ENCODE data around the gene ZNF280B.
"Not testable (repeated sequence)": the region's sequence is repeated elsewhere in the genome, so short reads cannot be mapped to it uniquely, and the experiment has no call there.

The ZNF280B gene

DNA sequence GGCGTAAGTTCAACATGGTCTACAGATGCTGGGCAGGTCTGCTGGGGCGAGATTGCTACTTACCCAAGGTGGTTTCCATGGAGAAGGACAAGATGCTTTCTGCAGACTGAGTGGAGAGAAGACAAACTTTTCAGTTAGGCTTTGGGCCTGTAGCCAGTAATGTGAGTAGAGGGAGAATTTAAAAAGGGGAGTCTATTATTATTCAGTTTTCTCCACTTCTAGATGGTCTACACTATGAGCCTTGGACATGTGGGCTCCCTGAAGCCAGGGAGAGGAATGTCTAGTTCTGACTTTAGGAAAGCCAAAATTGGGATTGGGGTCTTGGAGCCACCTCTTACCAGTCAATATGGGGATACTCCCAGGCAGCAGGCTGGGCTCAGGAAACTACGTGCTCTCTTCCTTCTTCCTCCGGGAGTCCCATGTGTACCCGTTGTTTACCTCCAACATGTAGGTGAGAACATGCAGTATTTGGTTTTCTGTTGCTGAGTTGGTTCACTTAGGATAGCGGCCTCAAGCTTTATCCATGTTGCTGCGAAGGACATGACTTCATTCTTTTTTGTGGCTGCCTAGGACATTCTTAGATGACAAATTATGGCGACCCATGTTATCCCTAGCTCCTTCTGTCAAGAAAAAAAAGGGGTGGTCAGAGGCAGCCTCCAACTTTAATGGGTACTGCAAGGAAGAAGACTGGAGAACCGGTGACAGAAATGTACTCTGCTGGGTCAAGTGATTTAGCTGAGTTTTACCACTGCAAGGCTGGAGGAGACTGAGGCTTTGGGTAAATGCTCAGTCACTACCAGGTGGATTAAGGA lies 26.3 kb upstream of the ZNF280B start:
- H3K4me3 ChIP-seq (ENCODE audit: low read depth, low read length) = no peak overlapping the region
- no peak overlapping the region for H2AFZ ChIP-seq (ENCODE audit: low read length, unreplicated experiment)
- H3K4me1 ChIP-seq (ENCODE audit: control insufficient read depth, insufficient read depth, low read length, unreplicated experiment) = no peaks in the 10 kb centered on the region
- H3K27ac ChIP-seq (ENCODE audit: low read depth, low read length) = no peak overlapping the region
- no peaks in the 10 kb centered on the region for H3K79me2 ChIP-seq (ENCODE audit: control insufficient read depth, insufficient read depth, low read length, unreplicated experiment)
- no peaks in the 10 kb centered on the region; the same call in 1 of the 2 replicates for H3K27me3 ChIP-seq (ENCODE audit: insufficient read depth, low read length)
- no peaks in the 10 kb centered on the region for H3K36me3 ChIP-seq (ENCODE audit: insufficient read depth, low read length)

DNA sequence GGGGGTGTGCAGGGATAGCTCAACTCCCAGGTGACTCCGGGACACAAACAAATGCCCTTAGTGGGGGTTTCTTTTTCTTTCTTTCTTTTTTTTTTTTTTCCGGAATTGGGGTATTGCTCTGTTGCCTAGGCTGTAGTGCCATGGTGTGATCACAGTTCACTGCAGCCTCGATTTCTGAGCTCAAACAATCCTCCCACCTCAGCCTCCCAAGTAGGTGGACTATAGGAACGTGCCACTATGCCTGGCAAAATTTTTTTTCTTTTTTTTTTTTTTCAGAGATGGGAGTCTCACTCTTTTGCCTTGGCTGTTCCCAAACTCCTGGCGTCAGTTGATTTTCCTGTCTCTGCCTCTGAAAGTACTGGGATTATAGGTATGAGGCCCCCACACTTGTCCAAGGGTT lies 25.3 kb upstream of the ZNF280B start:
- no peak overlapping the region for H3K4me3 ChIP-seq (ENCODE audit: low read depth, low read length)
- H3K27ac ChIP-seq (ENCODE audit: low read depth, low read length) = no peak overlapping the region
- no peaks in the 10 kb centered on the region for H3K4me1 ChIP-seq (ENCODE audit: control insufficient read depth, insufficient read depth, low read length, unreplicated experiment)
- no peak overlapping the region for H2AFZ ChIP-seq (ENCODE audit: low read length, unreplicated experiment)
- no peaks in the 10 kb centered on the region for H3K36me3 ChIP-seq (ENCODE audit: insufficient read depth, low read length)
- no peaks in the 10 kb centered on the region for H3K79me2 ChIP-seq (ENCODE audit: control insufficient read depth, insufficient read depth, low read length, unreplicated experiment)
- no peaks in the 10 kb centered on the region; the same call in 1 of the 2 replicates for H3K27me3 ChIP-seq (ENCODE audit: insufficient read depth, low read length)

DNA sequence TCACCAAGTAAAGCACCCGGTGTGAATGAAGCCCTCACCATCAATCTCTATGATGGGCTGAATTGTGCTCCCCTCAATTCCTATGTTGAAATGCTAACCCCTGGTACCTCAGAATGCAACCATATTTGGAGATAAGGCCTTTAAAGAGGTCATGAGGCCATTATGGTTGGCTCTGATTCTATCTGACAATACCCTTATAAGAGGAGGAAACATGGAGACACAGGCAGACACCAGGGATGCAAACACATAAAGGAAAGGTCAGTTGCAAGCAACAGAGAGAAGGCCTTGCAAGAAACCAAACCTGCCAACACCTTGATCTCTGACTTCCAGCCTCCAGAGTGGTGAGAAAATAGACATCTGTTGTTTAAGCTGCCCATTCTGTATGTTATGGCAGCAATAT lies 24.9 kb upstream of the ZNF280B start:
- no peaks in the 10 kb centered on the region for H3K79me2 ChIP-seq (ENCODE audit: control insufficient read depth, insufficient read depth, low read length, unreplicated experiment)

DNA sequence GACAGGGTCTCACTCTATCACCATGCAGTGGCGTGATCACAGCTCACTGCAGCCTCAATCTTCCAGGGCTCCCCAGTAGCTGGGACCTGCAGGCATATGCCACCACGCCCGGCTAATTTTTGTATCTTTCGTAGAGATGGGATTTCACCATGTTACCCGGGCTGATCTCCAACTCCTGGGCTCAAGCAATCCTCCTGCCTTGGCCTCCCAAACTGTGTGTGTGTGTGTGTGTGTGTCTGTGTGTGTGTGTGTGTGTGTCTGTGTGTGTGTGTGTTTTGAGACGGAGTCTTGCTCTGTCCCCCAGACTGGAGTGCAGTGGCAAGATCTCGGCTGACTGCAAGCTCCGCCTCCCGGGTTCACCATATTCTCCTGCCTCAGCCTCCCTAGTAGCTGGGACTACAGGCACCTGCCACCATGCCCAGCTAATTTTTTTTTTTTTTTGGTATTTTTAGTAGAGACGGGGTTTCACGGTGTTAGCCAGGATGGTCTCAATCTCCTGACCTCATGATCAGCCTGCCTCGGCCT lies 24.1 kb upstream of the ZNF280B start:
- not testable (repeated sequence) for H2AFZ ChIP-seq (ENCODE audit: low read length, unreplicated experiment); H3K27ac ChIP-seq (ENCODE audit: low read depth, low read length); H3K79me2 ChIP-seq (ENCODE audit: control insufficient read depth, insufficient read depth, low read length, unreplicated experiment); H3K4me3 ChIP-seq (ENCODE audit: low read depth, low read length); H3K4me1 ChIP-seq (ENCODE audit: control insufficient read depth, insufficient read depth, low read length, unreplicated experiment); H3K36me3 ChIP-seq (ENCODE audit: insufficient read depth, low read length); H3K27me3 ChIP-seq (ENCODE audit: insufficient read depth, low read length)

More for the DNA sequence above, 24.9 kb upstream of the ZNF280B start:
- H3K4me3 ChIP-seq (ENCODE audit: low read depth, low read length) = no peak overlapping the region
- H3K27ac ChIP-seq (ENCODE audit: low read depth, low read length) = no peak overlapping the region
- no peaks in the 10 kb centered on the region; the same call in 1 of the 2 replicates for H3K27me3 ChIP-seq (ENCODE audit: insufficient read depth, low read length)
- H3K4me1 ChIP-seq (ENCODE audit: control insufficient read depth, insufficient read depth, low read length, unreplicated experiment) = no peaks in the 10 kb centered on the region
- no peak overlapping the region for H2AFZ ChIP-seq (ENCODE audit: low read length, unreplicated experiment)
- no peaks in the 10 kb centered on the region for H3K36me3 ChIP-seq (ENCODE audit: insufficient read depth, low read length)

DNA sequence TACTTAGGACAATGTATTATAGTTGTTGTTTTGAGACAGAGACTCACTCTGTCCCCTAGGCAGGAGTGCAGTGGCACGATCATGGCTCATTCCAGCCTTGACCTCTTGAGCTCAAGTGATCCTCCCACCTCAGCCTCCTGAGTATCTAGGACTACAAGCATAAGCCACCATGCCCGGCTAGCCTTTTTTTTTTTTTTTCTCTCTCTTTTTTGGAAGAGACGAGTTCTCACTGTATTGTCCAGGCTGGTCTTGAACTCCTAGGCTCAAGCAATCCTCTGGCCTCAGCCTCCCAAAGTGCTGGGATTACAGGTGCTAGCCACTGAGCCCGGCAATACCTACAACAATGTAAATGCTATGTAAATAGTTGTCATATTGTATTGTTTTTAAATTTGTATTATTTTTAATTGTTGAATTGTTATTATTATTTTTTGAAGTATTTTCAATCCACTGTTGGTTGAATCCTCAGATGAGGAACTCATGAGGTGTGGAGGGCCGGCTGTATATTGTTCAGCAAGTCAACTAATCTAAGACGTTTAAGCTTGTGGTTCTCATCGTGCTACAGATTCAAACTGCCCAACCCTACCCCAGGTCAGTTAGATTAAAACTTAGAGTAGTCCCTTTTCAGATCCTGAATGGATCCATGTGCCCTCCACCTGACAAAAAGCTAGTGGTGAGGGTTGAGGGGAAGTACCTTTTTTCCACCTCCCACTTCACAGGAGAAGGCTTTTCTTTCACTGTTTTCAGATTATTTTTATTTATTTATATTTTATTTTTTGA lies 23.4 kb upstream of the ZNF280B start:
- no peak overlapping the region for H2AFZ ChIP-seq (ENCODE audit: low read length, unreplicated experiment)
- H3K4me1 ChIP-seq (ENCODE audit: control insufficient read depth, insufficient read depth, low read length, unreplicated experiment) = no peaks in the 10 kb centered on the region
- H3K36me3 ChIP-seq (ENCODE audit: insufficient read depth, low read length) = no peaks in the 10 kb centered on the region

DNA sequence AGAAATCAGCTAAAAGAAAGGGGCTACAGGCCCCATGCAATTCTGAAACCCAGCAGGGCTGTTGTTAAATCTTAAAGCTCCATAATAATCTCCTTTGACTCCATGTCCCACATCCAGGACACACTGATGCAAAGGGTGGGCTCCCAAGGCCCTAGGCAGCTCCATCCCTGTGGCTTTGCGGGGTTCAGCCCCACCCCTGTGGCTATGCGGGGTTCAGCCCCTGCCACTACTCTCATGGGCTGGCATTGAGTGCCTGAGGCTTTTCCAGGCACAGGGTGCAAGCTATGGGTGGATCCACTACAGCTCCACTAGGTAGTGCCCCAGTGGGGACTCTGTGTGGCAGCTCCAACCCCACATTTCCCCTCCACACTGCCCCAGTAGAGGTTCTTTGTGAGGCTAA lies 20.2 kb upstream of the ZNF280B start:
- Histone ChIP-seq H3K4me3 (ENCODE audit: low read depth, low read length) (no peak overlapping the region), H3K27me3 (ENCODE audit: insufficient read depth, low read length) (no peaks in the 10 kb centered on the region), H3K4me1 (ENCODE audit: control insufficient read depth, insufficient read depth, low read length, unreplicated experiment) (no peaks in the 10 kb centered on the region)

More for the DNA sequence above, 23.4 kb upstream of the ZNF280B start:
- Histone ChIP-seq H3K27ac (ENCODE audit: low read depth, low read length) (no peak overlapping the region), H3K27me3 (ENCODE audit: insufficient read depth, low read length) (no peaks in the 10 kb centered on the region; the same call in 1 of the 2 replicates), H3K4me3 (ENCODE audit: low read depth, low read length) (no peak overlapping the region), H3K79me2 (ENCODE audit: control insufficient read depth, insufficient read depth, low read length, unreplicated experiment) (no peaks in the 10 kb centered on the region)

DNA sequence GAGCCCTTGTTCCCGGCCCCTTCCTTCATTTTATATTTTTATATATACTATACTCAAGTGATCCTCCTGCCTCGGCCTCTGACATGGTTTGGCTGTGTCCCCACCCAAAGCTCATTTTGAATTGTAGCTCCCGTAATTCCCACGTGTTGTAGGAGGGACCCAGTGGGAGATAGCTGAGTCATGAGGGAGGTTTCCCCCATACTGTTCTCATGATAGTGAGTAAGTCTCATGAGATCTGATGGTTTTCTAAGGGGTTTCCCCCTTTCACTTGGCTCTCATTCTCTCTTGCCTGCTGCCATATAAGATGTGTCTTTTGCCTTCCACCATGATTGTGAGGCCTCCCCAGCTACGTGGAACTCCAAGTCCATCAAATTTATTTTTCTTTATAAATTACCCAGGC lies 18.8 kb upstream of the ZNF280B start:
- H3K4me1 ChIP-seq (ENCODE audit: control insufficient read depth, insufficient read depth, low read length, unreplicated experiment) = no peaks in the 10 kb centered on the region
- H3K79me2 ChIP-seq (ENCODE audit: control insufficient read depth, insufficient read depth, low read length, unreplicated experiment) = no peaks in the 10 kb centered on the region
- no peak overlapping the region for H3K27ac ChIP-seq (ENCODE audit: low read depth, low read length)
- no peaks in the 10 kb centered on the region for H3K27me3 ChIP-seq (ENCODE audit: insufficient read depth, low read length)
- H3K36me3 ChIP-seq (ENCODE audit: insufficient read depth, low read length) = no peaks in the 10 kb centered on the region
- no peak overlapping the region for H3K4me3 ChIP-seq (ENCODE audit: low read depth, low read length)
- H2AFZ ChIP-seq (ENCODE audit: low read length, unreplicated experiment) = no peak overlapping the region

More for the DNA sequence above, 20.2 kb upstream of the ZNF280B start:
- H3K79me2 ChIP-seq (ENCODE audit: control insufficient read depth, insufficient read depth, low read length, unreplicated experiment) = no peaks in the 10 kb centered on the region
- H3K36me3 ChIP-seq (ENCODE audit: insufficient read depth, low read length) = no peaks in the 10 kb centered on the region
- no peak overlapping the region for H3K27ac ChIP-seq (ENCODE audit: low read depth, low read length)
- no peak overlapping the region for H2AFZ ChIP-seq (ENCODE audit: low read length, unreplicated experiment)

DNA sequence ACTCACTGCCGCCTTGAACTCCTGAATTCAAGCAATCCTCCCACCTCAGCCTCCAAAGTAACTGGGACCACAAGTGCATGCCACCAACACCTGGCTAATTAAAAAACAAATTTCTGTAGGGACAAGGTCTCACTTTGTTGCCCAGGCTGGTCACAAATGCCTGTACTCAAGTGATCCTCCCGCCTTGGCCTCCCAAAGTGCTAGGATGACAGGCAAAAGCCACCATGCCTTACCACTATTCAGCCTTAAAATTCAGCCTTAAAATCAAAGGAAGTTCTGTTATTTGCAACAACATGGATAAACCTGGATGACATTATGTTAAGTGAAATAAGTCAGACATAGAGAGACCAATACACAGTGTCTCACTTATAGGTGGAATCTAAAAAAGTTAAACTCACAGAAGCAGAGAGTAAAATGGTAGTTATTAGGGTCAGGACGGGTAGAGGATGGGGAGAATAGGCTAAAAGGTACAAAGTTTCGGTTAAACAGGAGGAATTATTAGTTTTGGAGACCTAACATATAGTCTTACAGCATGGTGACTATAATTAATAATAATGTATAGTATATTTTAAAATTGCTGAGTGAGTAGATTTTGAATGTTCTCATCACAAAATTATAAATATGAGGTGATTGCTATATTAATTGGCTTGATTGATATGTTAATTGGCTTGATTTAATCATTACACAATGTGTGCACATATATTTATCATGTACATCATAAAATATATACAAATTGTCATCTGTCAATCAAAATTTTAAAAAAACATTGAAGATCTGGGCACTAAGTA lies 17.8 kb upstream of the ZNF280B start:
- Histone ChIP-seq H3K4me1 (ENCODE audit: control insufficient read depth, insufficient read depth, low read length, unreplicated experiment) (no peaks in the 10 kb centered on the region), H3K4me3 (ENCODE audit: low read depth, low read length) (no peak overlapping the region), H3K79me2 (ENCODE audit: control insufficient read depth, insufficient read depth, low read length, unreplicated experiment) (no peaks in the 10 kb centered on the region), H3K27ac (ENCODE audit: low read depth, low read length) (no peak overlapping the region), H2AFZ (ENCODE audit: low read length, unreplicated experiment) (no peak overlapping the region), H3K27me3 (ENCODE audit: insufficient read depth, low read length) (no peaks in the 10 kb centered on the region), H3K36me3 (ENCODE audit: insufficient read depth, low read length) (no peaks in the 10 kb centered on the region)

DNA sequence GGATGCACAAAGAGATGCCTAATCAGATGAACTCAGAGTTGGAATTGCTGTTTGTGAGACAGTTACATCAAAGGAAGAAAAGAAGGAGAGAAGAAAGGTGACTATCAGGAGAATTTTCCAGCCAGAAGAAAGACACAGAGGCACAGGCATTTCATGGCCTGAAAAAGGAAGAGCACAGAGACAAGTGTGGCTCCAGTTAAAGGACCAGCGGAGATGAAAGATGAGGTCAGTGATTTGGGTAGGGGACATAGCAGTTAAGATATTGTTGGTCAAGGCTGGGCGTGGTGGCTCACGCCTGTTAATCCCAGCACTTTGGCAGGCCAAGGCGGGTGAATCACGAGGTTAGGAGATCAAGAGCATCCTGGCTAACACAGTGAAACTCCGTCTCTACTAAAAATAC lies 15.0 kb upstream of the ZNF280B start:
- no peaks in the 10 kb centered on the region for H3K4me1 ChIP-seq (ENCODE audit: control insufficient read depth, insufficient read depth, low read length, unreplicated experiment)
- no peaks in the 10 kb centered on the region for H3K27me3 ChIP-seq (ENCODE audit: insufficient read depth, low read length)
- no peaks in the 10 kb centered on the region for H3K79me2 ChIP-seq (ENCODE audit: control insufficient read depth, insufficient read depth, low read length, unreplicated experiment)
- H3K4me3 ChIP-seq (ENCODE audit: low read depth, low read length) = no peak overlapping the region
- no peak overlapping the region for H2AFZ ChIP-seq (ENCODE audit: low read length, unreplicated experiment)
- H3K27ac ChIP-seq (ENCODE audit: low read depth, low read length) = no peak overlapping the region
- H3K36me3 ChIP-seq (ENCODE audit: insufficient read depth, low read length) = no peaks in the 10 kb centered on the region

DNA sequence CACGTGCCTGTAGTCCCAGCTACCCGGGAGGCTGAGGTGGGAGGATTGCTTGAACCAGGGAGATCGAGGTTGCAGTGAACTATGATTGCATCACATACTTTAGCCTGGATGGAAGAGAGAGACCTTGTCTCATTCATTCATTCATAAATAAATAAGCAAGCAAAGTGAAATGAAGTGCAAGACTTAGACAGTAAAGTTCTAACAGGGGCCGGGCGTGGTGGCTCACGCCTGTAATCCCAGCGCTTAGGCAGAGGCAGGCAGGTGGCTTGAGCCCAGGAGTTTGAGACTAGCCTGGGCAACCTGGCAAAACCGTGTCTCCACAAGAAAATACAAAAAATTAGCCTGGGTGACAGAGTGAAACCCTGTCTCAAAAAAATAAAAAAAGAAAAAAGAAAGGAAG lies 13.1 kb upstream of the ZNF280B start:
- Histone ChIP-seq H3K36me3 (ENCODE audit: insufficient read depth, low read length) (no peaks in the 10 kb centered on the region), H3K27ac (ENCODE audit: low read depth, low read length) (no peak overlapping the region), H3K79me2 (ENCODE audit: control insufficient read depth, insufficient read depth, low read length, unreplicated experiment) (no peaks in the 10 kb centered on the region), H3K4me1 (ENCODE audit: control insufficient read depth, insufficient read depth, low read length, unreplicated experiment) (no peaks in the 10 kb centered on the region), H3K27me3 (ENCODE audit: insufficient read depth, low read length) (no peaks in the 10 kb centered on the region), H3K4me3 (ENCODE audit: low read depth, low read length) (no peak overlapping the region), H2AFZ (ENCODE audit: low read length, unreplicated experiment) (no peak overlapping the region)
